ENCODE data around the gene REXO1. TPM values are rescaled to one million over a fixed set of nuclear protein-coding genes. Genes with fewer than 3 reads are reported as not detected.

REXO1 gene
- total and polyA plus RNA-seq, 2 of the 13 experiments (the other 11 are each of a cell fraction or from before 2014, with no cell fraction given), result 5.0 to 11.2 TPM

GRCh38 chr19:1875646-1876495 is 27.6 kb upstream of the REXO1 start:
- 3% methylated on average over 22 of the region's 87 CpGs for WGBS (ENCODE audit: low lambda C conversion rate)
- CTCF ChIA-PET (ENCODE audit: low intra/inter-chr PET ratio, low total read pairs), result no interaction called here
- Histone ChIP-seq H3K4me3 (replicated peaks in 1 of 3; ENCODE audit: insufficient read depth in 1 of 3, low read depth in 2 of 3, low read length in 3 of 3) (peak overlapping the region; percentile 68 to 99 (median 94)), H3K4me1 (ENCODE audit: insufficient read depth, low read length) (peaks cover 45% of the 10 kb centered on the region), H2AFZ (ENCODE audit: low read length) (no peak overlapping the region), H3K27ac (ENCODE audit: extremely low read length, insufficient read depth, low read length) (peak overlapping the region; percentile 79), H3K9me3 (ENCODE audit: low read length) (no peaks in the 10 kb centered on the region), H3K27me3 (ENCODE audit: control insufficient read depth in 1 of 2, insufficient read depth in 2 of 2, low read length in 2 of 2) (no peaks in the 10 kb centered on the region), H4K20me1 (ENCODE audit: insufficient read depth, low read length) (peaks cover 6% of the 10 kb centered on the region; the same call in 1 of the 2 replicates), H3K9ac (ENCODE audit: insufficient read depth, low read depth, low read length) (peak overlapping the region; percentile 91), H3K79me2 (ENCODE audit: insufficient read depth, low read length) (peaks cover 32% of the 10 kb centered on the region), H3K4me2 (ENCODE audit: low read depth, low read length) (peak overlapping the region; percentile 97), H3K36me3 (replicated peaks in 1 of 2; ENCODE audit: control insufficient read depth in 1 of 2, insufficient read depth in 2 of 2, low read length in 2 of 2) (peaks cover 0 to 4% of the 10 kb centered on the region in 2 experiments; a peak in 2 of 5 replicates)
- DNase-seq (ENCODE audit: low spot score), result peak; percentile 79
- TSS peak; percentile 81 for BruUV-seq (replicated peaks)
- no peak for FAIRE-seq
- in situ Hi-C loops (cut with HindIII; ENCODE audit: extremely low pct_ligation_motif_present, low pct_unique_long_range_greater_than_20kb), result no loop called here
- peak; percentile 84 for ATAC-seq
- intact Hi-C loops (cut with micrococcal nuclease; ENCODE audit: unreplicated experiment), result no loop called here
- POLR2A ChIA-PET, result interaction anchor here (0.8 to 2.1 kb wide), 11 partner anchors 9 to 600 kb away, joined by 3 to 13 read pairs (median 5); partner anchors contain the start of genes ABHD17A and GADD45B
- TF ChIP-seq ZNF549 (CRISPR knock-in tag; IDR thresholded peaks at IDR 0.05), result no peak
- TF ChIP-seq, protein P1, sequence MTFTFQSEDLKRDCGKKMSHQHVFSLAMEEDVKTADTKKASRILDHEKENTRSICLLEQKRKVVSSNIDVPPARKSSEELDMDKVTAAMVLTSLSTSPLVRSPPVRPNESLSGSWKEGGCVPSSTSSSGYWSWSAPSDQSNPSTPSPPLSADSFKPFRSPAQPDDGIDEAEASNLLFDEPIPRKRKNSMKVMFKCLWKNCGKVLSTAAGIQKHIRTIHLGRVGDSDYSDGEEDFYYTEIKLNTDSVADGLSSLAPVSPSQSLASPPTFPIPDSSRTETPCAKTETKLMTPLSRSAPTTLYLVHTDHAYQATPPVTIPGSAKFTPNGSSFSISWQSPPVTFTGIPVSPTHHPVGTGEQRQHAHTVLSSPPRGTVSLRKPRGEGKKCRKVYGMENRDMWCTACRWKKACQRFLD (CRISPR knock-in tag; IDR thresholded peaks at IDR 0.05; ENCODE audit: borderline replicate concordance), result peak; percentile 89; the same call in 1 of the 2 replicates
- TF ChIP-seq, protein P2, sequence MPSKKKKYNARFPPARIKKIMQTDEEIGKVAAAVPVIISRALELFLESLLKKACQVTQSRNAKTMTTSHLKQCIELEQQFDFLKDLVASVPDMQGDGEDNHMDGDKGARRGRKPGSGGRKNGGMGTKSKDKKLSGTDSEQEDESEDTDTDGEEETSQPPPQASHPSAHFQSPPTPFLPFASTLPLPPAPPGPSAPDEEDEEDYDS (CRISPR knock-in tag; IDR thresholded peaks at IDR 0.05), result peak; percentile 66
- peak; percentile 91 for TF ChIP-seq TAF1 (CRISPR knock-in tag; IDR thresholded peaks at IDR 0.05)
- peak; percentile 56; the same call in 1 of the 2 replicates for TF ChIP-seq ZBTB42 (CRISPR knock-in tag; IDR thresholded peaks at IDR 0.05)
- peak; percentile 56; the same call in 1 of the 2 replicates for TF ChIP-seq TOE1 (CRISPR knock-in tag; IDR thresholded peaks at IDR 0.05)
- TF ChIP-seq, protein P3, sequence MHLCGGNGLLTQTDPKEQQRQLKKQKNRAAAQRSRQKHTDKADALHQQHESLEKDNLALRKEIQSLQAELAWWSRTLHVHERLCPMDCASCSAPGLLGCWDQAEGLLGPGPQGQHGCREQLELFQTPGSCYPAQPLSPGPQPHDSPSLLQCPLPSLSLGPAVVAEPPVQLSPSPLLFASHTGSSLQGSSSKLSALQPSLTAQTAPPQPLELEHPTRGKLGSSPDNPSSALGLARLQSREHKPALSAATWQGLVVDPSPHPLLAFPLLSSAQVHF (CRISPR knock-in tag; IDR thresholded peaks at IDR 0.05), result peak; percentile 75; the same call in 1 of the 2 replicates
- TF ChIP-seq ZNF567 (CRISPR knock-in tag; IDR thresholded peaks at IDR 0.05; ENCODE audit: borderline replicate concordance), result no peak
- 0 out of 2 replicates have a peak, but pooled peaks have one; percentile 34 for TF ChIP-seq ZNF646 (CRISPR knock-in tag; IDR thresholded peaks at IDR 0.05)
- 0 out of 2 replicates have a peak, but pooled peaks have one; percentile 62 for TF ChIP-seq ZNF256 (CRISPR knock-in tag; conservative IDR thresholded peaks at IDR 0.05)
- TF ChIP-seq SP4 (CRISPR knock-in tag; IDR thresholded peaks at IDR 0.05), result peak; percentile 93
- TF ChIP-seq AKAP8 (CRISPR knock-in tag; IDR thresholded peaks at IDR 0.05), result peak; percentile 100
- 0 out of 2 replicates have a peak, but pooled peaks have one; percentile 82 for TF ChIP-seq ZNF569 (CRISPR knock-in tag; IDR thresholded peaks at IDR 0.05; ENCODE audit: borderline replicate concordance)
- no peak for TF ChIP-seq SMAD9 (CRISPR knock-in tag; IDR thresholded peaks at IDR 0.05)

Measured in HepG2 (cell line).